NB4 (cell line): Measurements from ENCODE around the gene ZAP70.

Source experiments
- DNase-seq: peaks from one replicate; pipeline ENCODE4 v3.0.0; 2010; ENCODE audit warnings: low read depth
- H3K4me3 ChIP-seq: one replicate; pipeline ENCODE4 v1.5.1; 2011; ENCODE audit warnings: mild to moderate bottlenecking, low read depth, low read length, moderate library complexity
- CTCF ChIP-seq: IDR thresholded peaks from one replicate; pipeline ENCODE4 v1.5.1; 2012; ENCODE audit warnings: low read depth, low read length
- MAX ChIP-seq: IDR thresholded peaks from 2 replicates; pipeline ENCODE4 v1.6.1; 2011; ENCODE audit warnings: low read depth, low read length
- MYC ChIP-seq: IDR thresholded peaks from 2 replicates; pipeline ENCODE4 v1.6.1; 2011; ENCODE audit warnings: low read depth, low read length
- POLR2A ChIP-seq: IDR thresholded peaks from 2 replicates; pipeline ENCODE4 v1.6.1; 2011; ENCODE audit warnings: mild to moderate bottlenecking; ENCODE audit not compliant: insufficient read length; ENCODE audit errors: extremely low read depth

ZAP70 gene

GRCh38 chr2:97713296-97714083 lies at the start of gene ZAP70:
Gene ZAP70 (plus strand): TSS chr2:97713576. CDS start chr2:97724037, 10,461 bp downstream.
- TF ChIP-seq MAX, result no peak
- no peak for TF ChIP-seq CTCF
- TF ChIP-seq MYC, result no peak
- no peak for TF ChIP-seq POLR2A
- DNase-seq, result no peak
- no peak within 1 kb of the TSS for H3K4me3 ChIP-seq

DNA sequence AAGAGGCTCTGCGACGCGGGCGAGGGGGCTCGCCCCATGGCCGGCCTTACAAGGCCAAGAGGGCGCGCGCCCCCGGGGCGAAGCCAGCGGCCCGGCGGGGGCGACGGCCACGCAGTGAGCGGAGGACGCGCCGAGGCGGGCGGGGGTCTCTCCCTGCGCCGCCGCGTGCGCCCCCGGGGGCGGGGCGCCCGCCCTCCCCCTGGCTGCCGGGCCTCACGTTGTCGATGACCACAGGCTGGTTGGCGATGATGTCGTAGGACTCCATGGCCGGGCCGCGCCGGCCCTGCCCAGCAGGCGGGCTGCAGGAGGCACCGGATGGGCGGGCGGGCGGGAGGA lies 49.8 kb upstream of the ZAP70 start:
- H3K4me3 ChIP-seq, result peak overlapping the region; percentile 81
- DNase-seq, result no peak

GRCh38 chr2:97663962-97664635 lies 49.3 kb upstream of the ZAP70 start, which contains the start of gene ACTR1B:
Gene ACTR1B (minus strand): TSS chr2:97664044. CDS start chr2:97663890, 154 bp downstream.
- DNase-seq, result peak; percentile 99
- peak within 1 kb of the TSS; percentile 84 for H3K4me3 ChIP-seq
- TF ChIP-seq MYC (peak; percentile 62; the same call in 1 of the 2 replicates), MAX (peak; percentile 27; the same call in 1 of the 2 replicates), POLR2A (peak; percentile 57), CTCF (peak; percentile 50)

More for the DNA sequence above, 49.8 kb upstream of the ZAP70 start:
- TF ChIP-seq MAX (no peak), MYC (peak; percentile 69), POLR2A (no peak)

DNA sequence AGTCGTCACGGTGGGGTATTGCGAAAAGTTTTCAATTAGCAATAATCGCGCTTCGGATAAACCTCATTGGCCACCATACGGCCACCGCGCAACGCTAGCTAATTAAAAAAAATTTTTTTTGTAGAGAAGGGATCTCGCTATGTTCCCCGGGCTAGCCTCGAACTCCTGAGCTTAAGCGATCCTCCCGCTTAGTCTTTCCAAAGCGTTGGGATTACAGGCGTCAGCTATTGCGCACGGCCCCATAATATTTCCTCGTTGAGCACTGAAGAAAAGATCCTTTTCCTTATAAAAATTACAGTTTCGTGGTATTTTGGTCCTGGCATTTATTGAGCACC lies 48.8 kb upstream of the ZAP70 start:
- peak overlapping the region; percentile 84 for H3K4me3 ChIP-seq
- no peak for DNase-seq
- TF ChIP-seq MAX (no peak), CTCF (no peak), POLR2A (no peak), MYC (no peak)

DNA sequence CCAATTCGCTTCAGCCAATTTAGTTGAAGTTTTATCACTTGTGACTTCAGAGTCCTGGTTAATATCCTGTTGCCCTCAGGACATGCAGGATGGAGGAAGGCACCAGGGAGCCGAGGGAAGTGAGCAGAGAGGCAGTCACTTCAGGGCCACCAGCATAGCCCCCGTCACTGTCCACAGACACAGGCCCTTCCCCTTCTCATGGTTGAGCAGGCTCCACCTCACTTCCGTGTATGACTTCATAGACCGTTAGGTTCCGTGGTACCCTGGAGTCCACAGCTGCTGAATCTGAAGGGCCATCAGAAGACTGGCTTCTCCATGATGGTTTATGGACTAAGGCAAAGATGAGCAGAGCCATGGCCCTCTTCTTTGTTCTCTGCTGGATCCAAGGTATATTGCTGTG lies 43.9 kb upstream of the ZAP70 start, which contains the start of gene C2orf92:
Gene C2orf92 (plus strand): TSS at position 266 of the 400 bp plus-strand sequence. CDS start 76 bp downstream, at position 342.
- H3K4me3 ChIP-seq, result no peak within 1 kb of the TSS
- TF ChIP-seq CTCF (no peak), POLR2A (no peak)
- no peak for DNase-seq

- DNase-seq, result no peak
- no peak for TF ChIP-seq POLR2A
- no peak for TF ChIP-seq MYC
- TF ChIP-seq CTCF, result no peak
- no peak overlapping the region for H3K4me3 ChIP-seq
Observed at GRCh38 chr2:97670471-97670870, 42.9 kb upstream of the ZAP70 start.
